ENCODE measurements around the gene ALLC. TPM values are rescaled to one million over a fixed set of nuclear protein-coding genes. Genes with fewer than 3 reads are reported as not detected.

ALLC gene
- total and polyA plus RNA-seq, 2 experiments from 2014 or later, result not detected

- no peak for DNase-seq (ENCODE audit: low spot score)
- Histone ChIP-seq H4K20me1 (ENCODE audit: insufficient read depth, poor library complexity, severe bottlenecking) (no peaks in the 10 kb centered on the region), H3K27me3 (no peaks in the 10 kb centered on the region), H3K36me3 (replicated peaks; ENCODE audit: insufficient read depth, low read depth) (no peaks in the 10 kb centered on the region), H3K4me2 (no peak overlapping the region), H3K27ac (no peak overlapping the region), H3K9me3 (ENCODE audit: low read depth) (no peaks in the 10 kb centered on the region), H3K9me2 (replicated peaks; ENCODE audit: insufficient read depth) (no peaks in the 10 kb centered on the region), H3K79me2 (no peaks in the 10 kb centered on the region), H2AFZ (no peak overlapping the region), H3K4me1 (ENCODE audit: insufficient read depth) (no peaks in the 10 kb centered on the region), H3K4me3 (no peak overlapping the region)
- TF ChIP-seq CTCF (IDR thresholded peaks at IDR 0.05; ENCODE audit: poor library complexity) (no peak), EZH2phosphoT487 (IDR thresholded peaks at IDR 0.05; ENCODE audit: low read depth, severe bottlenecking, unreplicated experiment) (no peak), EZH2 (IDR thresholded peaks at IDR 0.05; ENCODE audit: borderline replicate concordance) (no peak)
- WGBS (ENCODE audit: low lambda C conversion rate, missing lambda C conversion rate), result 85% methylated on average over 12 of the region's 12 CpGs
These were observed 87.9 kb downstream of the ALLC start for GRCh38 chr2:3745920-3746319.

- Histone ChIP-seq H3K27me3 (no peaks in the 10 kb centered on the region), H3K9me2 (replicated peaks; ENCODE audit: insufficient read depth) (no peaks in the 10 kb centered on the region), H4K20me1 (ENCODE audit: insufficient read depth, poor library complexity, severe bottlenecking) (no peaks in the 10 kb centered on the region), H3K4me1 (ENCODE audit: insufficient read depth) (no peaks in the 10 kb centered on the region), H3K4me3 (no peak overlapping the region), H3K27ac (no peak overlapping the region), H3K4me2 (no peak overlapping the region), H2AFZ (no peak overlapping the region), H3K9me3 (ENCODE audit: low read depth) (no peaks in the 10 kb centered on the region), H3K79me2 (no peaks in the 10 kb centered on the region), H3K36me3 (replicated peaks; ENCODE audit: insufficient read depth, low read depth) (no peaks in the 10 kb centered on the region)
- TF ChIP-seq EZH2 (IDR thresholded peaks at IDR 0.05; ENCODE audit: borderline replicate concordance) (no peak), CTCF (IDR thresholded peaks at IDR 0.05; ENCODE audit: poor library complexity) (no peak), EZH2phosphoT487 (IDR thresholded peaks at IDR 0.05; ENCODE audit: low read depth, severe bottlenecking, unreplicated experiment) (no peak)
- no peak for DNase-seq (ENCODE audit: low spot score)
- WGBS (ENCODE audit: low lambda C conversion rate, missing lambda C conversion rate), result 94% methylated on average over 19 of the region's 20 CpGs
These were observed 89.1 kb downstream of the ALLC start for GRCh38 chr2:3747032-3747654.

GRCh38 chr2:3747826-3748225, 89.8 kb downstream of the ALLC start:
- no peaks in the 10 kb centered on the region for H3K9me3 ChIP-seq (ENCODE audit: low read depth)
- TF ChIP-seq EZH2 (IDR thresholded peaks at IDR 0.05; ENCODE audit: borderline replicate concordance), result no peak
- no peak for TF ChIP-seq CTCF (IDR thresholded peaks at IDR 0.05; ENCODE audit: poor library complexity)
- no peak for TF ChIP-seq EZH2phosphoT487 (IDR thresholded peaks at IDR 0.05; ENCODE audit: low read depth, severe bottlenecking, unreplicated experiment)
- no peak overlapping the region for H3K4me3 ChIP-seq
- DNase-seq (ENCODE audit: low spot score), result no peak
- no peak overlapping the region for H3K27ac ChIP-seq
- H3K4me2 ChIP-seq, result no peak overlapping the region
- H3K79me2 ChIP-seq, result no peaks in the 10 kb centered on the region
- no peak overlapping the region for H2AFZ ChIP-seq
- H4K20me1 ChIP-seq (ENCODE audit: insufficient read depth, poor library complexity, severe bottlenecking), result no peaks in the 10 kb centered on the region
- 88% methylated on average over 9 of the region's 9 CpGs for WGBS (ENCODE audit: low lambda C conversion rate, missing lambda C conversion rate)
- H3K4me1 ChIP-seq (ENCODE audit: insufficient read depth), result no peaks in the 10 kb centered on the region
- H3K9me2 ChIP-seq (replicated peaks; ENCODE audit: insufficient read depth), result no peaks in the 10 kb centered on the region
- H3K36me3 ChIP-seq (replicated peaks; ENCODE audit: insufficient read depth, low read depth), result no peaks in the 10 kb centered on the region
- no peaks in the 10 kb centered on the region for H3K27me3 ChIP-seq

Data from hepatocyte (in vitro differentiated cells).